WTC11 (cell line): Measurements from ENCODE around the gene TEX26. TPM values are rescaled to one million over a fixed set of nuclear protein-coding genes. Genes with fewer than 3 reads are reported as not detected.

Source experiments
- ATAC-seq: fragments of 200-7000 bp; cut with Tn5 transposase; 2 replicates; pipeline ENCODE4 v1.10.0; 2021; ENCODE audit warnings: mild to moderate bottlenecking, moderate library complexity
- CTCF ChIA-PET: fragments of 300-600 bp; sonication (Branson Sonifier 250); formaldehyde crosslinking; loops from one replicate; lab custom pipeline; 2021; ENCODE audit warnings: antibody characterized with exemption; lab: Charles Lee
- POLR2A ChIA-PET: fragments of 350-600 bp; sonication (Branson Sonifier 250); formaldehyde crosslinking; loops from one replicate; lab custom pipeline; 2021; ENCODE audit warnings: antibody characterized with exemption; lab: Charles Lee
- DNase-seq: peaks from one replicate; pipeline ENCODE4 v3.0.0; 2021; ENCODE audit warnings: low spot score
- H3K27ac Mint-ChIP-seq: 2 replicates; pipeline ENCODE4 v1.8.0; 2021; ENCODE audit warnings: mixed read lengths
- H3K27me3 Mint-ChIP-seq: 2 replicates; pipeline ENCODE4 v1.8.0; 2021; ENCODE audit warnings: low read depth, mild to moderate bottlenecking, moderate library complexity, mixed read lengths
- H3K36me3 Mint-ChIP-seq: 2 replicates; pipeline ENCODE4 v1.8.0; 2021; ENCODE audit warnings: mixed read lengths
- H3K4me1 Mint-ChIP-seq: 2 replicates; pipeline ENCODE4 v1.8.0; 2022; ENCODE audit warnings: mixed read lengths
- H3K4me3 Mint-ChIP-seq: 2 replicates; pipeline ENCODE4 v1.8.0; 2021; ENCODE audit warnings: mild to moderate bottlenecking, moderate library complexity, mixed read lengths
- H3K9me3 Mint-ChIP-seq: 2 replicates; pipeline ENCODE4 v1.8.0; 2021; ENCODE audit warnings: mixed read lengths
- CBFB ChIP-seq: sonication (generic); formaldehyde crosslinking; IDR thresholded peaks from 2 replicates; pipeline ENCODE4 v1.8.1; 2022; ENCODE audit warnings: mild to moderate bottlenecking, low read depth, missing genetic modification reagents
- CREB1 ChIP-seq: sonication (generic); formaldehyde crosslinking; IDR thresholded peaks from 2 replicates; pipeline ENCODE4 v1.8.0; 2023; ENCODE audit warnings: mild to moderate bottlenecking, missing genetic modification reagents
- ELF4 ChIP-seq: sonication (generic); formaldehyde crosslinking; IDR thresholded peaks from 2 replicates; pipeline ENCODE4 v1.8.1; 2022; ENCODE audit warnings: low read depth, mild to moderate bottlenecking, moderate library complexity, missing genetic modification reagents
- ESRRA ChIP-seq: sonication (generic); formaldehyde crosslinking; IDR thresholded peaks from 2 replicates; pipeline ENCODE4 v1.8.1; 2022; ENCODE audit warnings: mild to moderate bottlenecking, missing genetic modification reagents, borderline replicate concordance
- IRF2 ChIP-seq: sonication (generic); formaldehyde crosslinking; IDR thresholded peaks from 2 replicates; pipeline ENCODE4 v1.8.0; 2022; ENCODE audit warnings: low read depth, missing genetic modification reagents, borderline replicate concordance
- JUN ChIP-seq: sonication (generic); formaldehyde crosslinking; IDR thresholded peaks from 2 replicates; pipeline ENCODE4 v1.8.0; 2023; ENCODE audit warnings: mild to moderate bottlenecking, missing genetic modification reagents
- SMAD3 ChIP-seq: sonication (generic); formaldehyde crosslinking; IDR thresholded peaks from 2 replicates; pipeline ENCODE4 v1.8.0; 2022; ENCODE audit warnings: missing genetic modification reagents, mild to moderate bottlenecking, borderline replicate concordance
- ZBTB21 ChIP-seq: sonication (generic); formaldehyde crosslinking; IDR thresholded peaks from 2 replicates; pipeline ENCODE4 v1.8.1; 2023; ENCODE audit warnings: mild to moderate bottlenecking, missing genetic modification reagents, borderline replicate concordance
- ZNF671 ChIP-seq: fragments of 250-450 bp; sonication (Bioruptor Pico); IDR thresholded peaks from 2 replicates; pipeline ENCODE4 v1.8.0; 2021; ENCODE audit warnings: mild to moderate bottlenecking
- total RNA-seq: library from RNA; stranded (reverse); gene quantifications from 3 replicates; pipeline ENCODE4 v1.2.3, GENCODE V29; 2021
- TF ChIP-seq, protein P1 (sequence below): fragments of 250-450 bp; sonication (Bioruptor Pico); IDR thresholded peaks from 2 replicates; pipeline ENCODE4 v1.8.0; 2021; ENCODE audit warnings: mild to moderate bottlenecking
- TF ChIP-seq, protein P2 (sequence below): sonication (generic); formaldehyde crosslinking; IDR thresholded peaks from 2 replicates; pipeline ENCODE4 v1.8.0; 2022; ENCODE audit warnings: mild to moderate bottlenecking, missing genetic modification reagents
- TF ChIP-seq, protein P3 (sequence below): sonication (generic); formaldehyde crosslinking; conservative IDR thresholded peaks from 2 replicates; pipeline ENCODE4 v1.8.1; 2023; ENCODE audit warnings: mild to moderate bottlenecking, low read depth, missing genetic modification reagents, moderate library complexity
- TF ChIP-seq, protein P4 (sequence below): sonication (generic); formaldehyde crosslinking; IDR thresholded peaks from 2 replicates; pipeline ENCODE4 v1.8.0; 2022; ENCODE audit warnings: mild to moderate bottlenecking, missing genetic modification reagents
- TF ChIP-seq, protein P5 (sequence below): sonication (generic); formaldehyde crosslinking; IDR thresholded peaks from 2 replicates; pipeline ENCODE4 v1.8.1; 2023; ENCODE audit warnings: mild to moderate bottlenecking, missing genetic modification reagents
- TF ChIP-seq, protein P6 (sequence below): sonication (generic); formaldehyde crosslinking; IDR thresholded peaks from 2 replicates; pipeline ENCODE4 v1.8.1; 2023; ENCODE audit warnings: mild to moderate bottlenecking, missing genetic modification reagents

The TEX26 gene
- total RNA-seq, 1 experiment from 2014 or later: not detected

DNA sequence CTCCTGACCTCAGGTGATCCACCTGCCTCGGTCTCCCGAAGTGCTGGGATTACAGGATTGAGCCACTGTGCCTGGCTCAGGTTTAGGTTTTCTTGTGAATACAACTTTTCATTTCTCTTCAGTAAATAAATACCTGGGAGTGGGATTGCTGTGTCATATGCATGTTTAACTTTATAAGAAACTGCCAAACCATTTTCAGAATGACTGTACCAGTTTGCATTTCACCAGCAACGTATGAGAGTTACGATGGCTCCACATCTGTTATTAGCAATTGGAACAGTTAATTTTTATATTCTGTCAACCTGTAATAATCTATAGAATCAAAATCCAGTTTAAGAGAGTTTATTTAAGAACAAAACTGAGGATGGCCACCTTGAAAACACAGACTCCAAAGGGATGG, 52.2 kb downstream of the TEX26 start (continued):
- TF ChIP-seq ESRRA (CRISPR knock-in tag): no peak
- TF ChIP-seq CBFB: no peak
- TF ChIP-seq CREB1 (CRISPR knock-in tag): no peak
- no peak for TF ChIP-seq JUN (CRISPR knock-in tag)
- TF ChIP-seq, protein P1, sequence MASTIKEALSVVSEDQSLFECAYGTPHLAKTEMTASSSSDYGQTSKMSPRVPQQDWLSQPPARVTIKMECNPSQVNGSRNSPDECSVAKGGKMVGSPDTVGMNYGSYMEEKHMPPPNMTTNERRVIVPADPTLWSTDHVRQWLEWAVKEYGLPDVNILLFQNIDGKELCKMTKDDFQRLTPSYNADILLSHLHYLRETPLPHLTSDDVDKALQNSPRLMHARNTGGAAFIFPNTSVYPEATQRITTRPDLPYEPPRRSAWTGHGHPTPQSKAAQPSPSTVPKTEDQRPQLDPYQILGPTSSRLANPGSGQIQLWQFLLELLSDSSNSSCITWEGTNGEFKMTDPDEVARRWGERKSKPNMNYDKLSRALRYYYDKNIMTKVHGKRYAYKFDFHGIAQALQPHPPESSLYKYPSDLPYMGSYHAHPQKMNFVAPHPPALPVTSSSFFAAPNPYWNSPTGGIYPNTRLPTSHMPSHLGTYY (CRISPR knock-in tag): no peak
- TF ChIP-seq, protein P2, sequence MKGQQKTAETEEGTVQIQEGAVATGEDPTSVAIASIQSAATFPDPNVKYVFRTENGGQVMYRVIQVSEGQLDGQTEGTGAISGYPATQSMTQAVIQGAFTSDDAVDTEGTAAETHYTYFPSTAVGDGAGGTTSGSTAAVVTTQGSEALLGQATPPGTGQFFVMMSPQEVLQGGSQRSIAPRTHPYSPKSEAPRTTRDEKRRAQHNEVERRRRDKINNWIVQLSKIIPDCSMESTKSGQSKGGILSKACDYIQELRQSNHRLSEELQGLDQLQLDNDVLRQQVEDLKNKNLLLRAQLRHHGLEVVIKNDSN (CRISPR knock-in tag): no peak
- TF ChIP-seq, protein P3, sequence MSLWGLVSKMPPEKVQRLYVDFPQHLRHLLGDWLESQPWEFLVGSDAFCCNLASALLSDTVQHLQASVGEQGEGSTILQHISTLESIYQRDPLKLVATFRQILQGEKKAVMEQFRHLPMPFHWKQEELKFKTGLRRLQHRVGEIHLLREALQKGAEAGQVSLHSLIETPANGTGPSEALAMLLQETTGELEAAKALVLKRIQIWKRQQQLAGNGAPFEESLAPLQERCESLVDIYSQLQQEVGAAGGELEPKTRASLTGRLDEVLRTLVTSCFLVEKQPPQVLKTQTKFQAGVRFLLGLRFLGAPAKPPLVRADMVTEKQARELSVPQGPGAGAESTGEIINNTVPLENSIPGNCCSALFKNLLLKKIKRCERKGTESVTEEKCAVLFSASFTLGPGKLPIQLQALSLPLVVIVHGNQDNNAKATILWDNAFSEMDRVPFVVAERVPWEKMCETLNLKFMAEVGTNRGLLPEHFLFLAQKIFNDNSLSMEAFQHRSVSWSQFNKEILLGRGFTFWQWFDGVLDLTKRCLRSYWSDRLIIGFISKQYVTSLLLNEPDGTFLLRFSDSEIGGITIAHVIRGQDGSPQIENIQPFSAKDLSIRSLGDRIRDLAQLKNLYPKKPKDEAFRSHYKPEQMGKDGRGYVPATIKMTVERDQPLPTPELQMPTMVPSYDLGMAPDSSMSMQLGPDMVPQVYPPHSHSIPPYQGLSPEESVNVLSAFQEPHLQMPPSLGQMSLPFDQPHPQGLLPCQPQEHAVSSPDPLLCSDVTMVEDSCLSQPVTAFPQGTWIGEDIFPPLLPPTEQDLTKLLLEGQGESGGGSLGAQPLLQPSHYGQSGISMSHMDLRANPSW (CRISPR knock-in tag): no peak

DNA sequence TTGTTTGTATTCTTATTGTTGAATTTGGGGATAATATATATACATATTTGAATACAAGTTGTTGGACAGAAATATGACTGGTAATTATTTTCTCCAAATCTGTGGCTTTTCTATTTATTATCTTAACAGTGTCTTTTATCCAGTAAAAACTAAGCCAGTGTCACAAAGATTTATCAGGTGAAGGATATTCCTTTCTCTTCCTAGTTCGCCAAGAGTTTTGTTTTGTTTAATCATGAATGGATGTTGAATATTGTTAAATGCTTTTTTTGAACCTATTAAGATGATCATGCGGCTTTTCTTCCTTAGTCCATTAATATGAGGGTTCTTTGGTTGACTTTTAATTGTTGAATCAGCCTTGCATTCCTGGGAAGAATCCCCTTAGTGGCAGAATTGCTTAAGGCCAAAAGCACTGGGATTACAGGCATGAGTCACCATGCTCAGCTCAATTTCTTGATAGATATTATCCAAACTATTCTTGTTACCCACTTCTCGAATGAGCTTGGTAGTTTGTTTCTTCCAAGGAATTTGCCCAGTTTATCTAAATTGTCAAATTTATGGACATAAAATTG, 53.3 kb downstream of the TEX26 start:
- Mint-ChIP-seq H3K4me1 (peaks cover 24% of the 10 kb centered on the region), H3K27ac (no peak overlapping the region), H3K27me3 (no peaks in the 10 kb centered on the region), H3K4me3 (no peak overlapping the region), H3K36me3 (no peaks in the 10 kb centered on the region), H3K9me3 (peaks cover 4% of the 10 kb centered on the region)
- DNase-seq (no peak), ATAC-seq (no peak)
- ChIA-PET CTCF (interaction anchor here (0.6 to 2.0 kb wide), 3 partner anchors 59 to 120 kb away, joined by 3 to 6 read pairs (median 6); no protein-coding TSS in a partner anchor), POLR2A (no interaction called here)
- TF ChIP-seq, protein P4, sequence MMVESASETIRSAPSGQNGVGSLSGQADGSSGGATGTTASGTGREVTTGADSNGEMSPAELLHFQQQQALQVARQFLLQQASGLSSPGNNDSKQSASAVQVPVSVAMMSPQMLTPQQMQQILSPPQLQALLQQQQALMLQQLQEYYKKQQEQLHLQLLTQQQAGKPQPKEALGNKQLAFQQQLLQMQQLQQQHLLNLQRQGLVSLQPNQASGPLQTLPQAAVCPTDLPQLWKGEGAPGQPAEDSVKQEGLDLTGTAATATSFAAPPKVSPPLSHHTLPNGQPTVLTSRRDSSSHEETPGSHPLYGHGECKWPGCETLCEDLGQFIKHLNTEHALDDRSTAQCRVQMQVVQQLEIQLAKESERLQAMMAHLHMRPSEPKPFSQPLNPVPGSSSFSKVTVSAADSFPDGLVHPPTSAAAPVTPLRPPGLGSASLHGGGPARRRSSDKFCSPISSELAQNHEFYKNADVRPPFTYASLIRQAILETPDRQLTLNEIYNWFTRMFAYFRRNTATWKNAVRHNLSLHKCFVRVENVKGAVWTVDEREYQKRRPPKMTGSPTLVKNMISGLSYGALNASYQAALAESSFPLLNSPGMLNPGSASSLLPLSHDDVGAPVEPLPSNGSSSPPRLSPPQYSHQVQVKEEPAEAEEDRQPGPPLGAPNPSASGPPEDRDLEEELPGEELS (CRISPR knock-in tag): no peak
- TF ChIP-seq ELF4 (CRISPR knock-in tag) (no peak), ZNF671 (CRISPR knock-in tag) (no peak), SMAD3 (CRISPR knock-in tag) (no peak), IRF2 (CRISPR knock-in tag) (no peak), ZBTB21 (CRISPR knock-in tag) (no peak)
- TF ChIP-seq, protein P5, sequence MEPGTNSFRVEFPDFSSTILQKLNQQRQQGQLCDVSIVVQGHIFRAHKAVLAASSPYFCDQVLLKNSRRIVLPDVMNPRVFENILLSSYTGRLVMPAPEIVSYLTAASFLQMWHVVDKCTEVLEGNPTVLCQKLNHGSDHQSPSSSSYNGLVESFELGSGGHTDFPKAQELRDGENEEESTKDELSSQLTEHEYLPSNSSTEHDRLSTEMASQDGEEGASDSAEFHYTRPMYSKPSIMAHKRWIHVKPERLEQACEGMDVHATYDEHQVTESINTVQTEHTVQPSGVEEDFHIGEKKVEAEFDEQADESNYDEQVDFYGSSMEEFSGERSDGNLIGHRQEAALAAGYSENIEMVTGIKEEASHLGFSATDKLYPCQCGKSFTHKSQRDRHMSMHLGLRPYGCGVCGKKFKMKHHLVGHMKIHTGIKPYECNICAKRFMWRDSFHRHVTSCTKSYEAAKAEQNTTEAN (CRISPR knock-in tag): no peak
- TF ChIP-seq, protein P6, sequence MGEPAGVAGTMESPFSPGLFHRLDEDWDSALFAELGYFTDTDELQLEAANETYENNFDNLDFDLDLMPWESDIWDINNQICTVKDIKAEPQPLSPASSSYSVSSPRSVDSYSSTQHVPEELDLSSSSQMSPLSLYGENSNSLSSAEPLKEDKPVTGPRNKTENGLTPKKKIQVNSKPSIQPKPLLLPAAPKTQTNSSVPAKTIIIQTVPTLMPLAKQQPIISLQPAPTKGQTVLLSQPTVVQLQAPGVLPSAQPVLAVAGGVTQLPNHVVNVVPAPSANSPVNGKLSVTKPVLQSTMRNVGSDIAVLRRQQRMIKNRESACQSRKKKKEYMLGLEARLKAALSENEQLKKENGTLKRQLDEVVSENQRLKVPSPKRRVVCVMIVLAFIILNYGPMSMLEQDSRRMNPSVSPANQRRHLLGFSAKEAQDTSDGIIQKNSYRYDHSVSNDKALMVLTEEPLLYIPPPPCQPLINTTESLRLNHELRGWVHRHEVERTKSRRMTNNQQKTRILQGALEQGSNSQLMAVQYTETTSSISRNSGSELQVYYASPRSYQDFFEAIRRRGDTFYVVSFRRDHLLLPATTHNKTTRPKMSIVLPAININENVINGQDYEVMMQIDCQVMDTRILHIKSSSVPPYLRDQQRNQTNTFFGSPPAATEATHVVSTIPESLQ (CRISPR knock-in tag): no peak
